HUDEP-2 (cell line): ENCODE results near the gene DRGX.

Experiments
- DNase-seq, 76 experiments: peaks; one replicate each; lab custom pipeline; 2025; ENCODE audit not compliant: unreplicated experiment in 76 of 76; lab: John Stamatoyannopoulos, UW

Gene DRGX

GRCh38 chr10:49384268-49384953, 11.5 kb downstream of the DRGX start:
- no peak for DNase-seq

GRCh38 chr10:49383853-49384252, 12.0 kb downstream of the DRGX start:
- DNase-seq, result no peak

GRCh38 chr10:49382826-49383225, 13.1 kb downstream of the DRGX start:
- no peak for DNase-seq

GRCh38 chr10:49382226-49382625, 13.7 kb downstream of the DRGX start:
- no peak for DNase-seq

GRCh38 chr10:49381111-49381900, 14.6 kb downstream of the DRGX start:
- DNase-seq, result no peak

- DNase-seq, result peak in 2 of 76 experiments; percentile 10 to 19
These were observed 16.1 kb downstream of the DRGX start for GRCh38 chr10:49379596-49380410.

GRCh38 chr10:49377256-49377655, 18.6 kb downstream of the DRGX start:
- DNase-seq, result no peak

GRCh38 chr10:49375611-49376010, 20.3 kb downstream of the DRGX start:
- no peak for DNase-seq

GRCh38 chr10:49374740-49375139, 21.1 kb downstream of the DRGX start:
- DNase-seq, result no peak

- DNase-seq, result no peak
These were observed 22.5 kb downstream of the DRGX start for GRCh38 chr10:49373361-49373760.

GRCh38 chr10:49371967-49372366, 23.9 kb downstream of the DRGX start:
- peak in 1 of 76 experiments; percentile 1 for DNase-seq

- no peak for DNase-seq
These were observed 25.4 kb downstream of the DRGX start for GRCh38 chr10:49370326-49371100.

- DNase-seq, result no peak
These were observed 26.4 kb downstream of the DRGX start for GRCh38 chr10:49369216-49370162.

GRCh38 chr10:49368256-49368655, 27.6 kb downstream of the DRGX start:
- DNase-seq, result no peak

- DNase-seq, result no peak
These were observed 28.3 kb downstream of the DRGX start for GRCh38 chr10:49367600-49367999.

GRCh38 chr10:49366460-49366859, 29.4 kb downstream of the DRGX start:
- no peak for DNase-seq

GRCh38 chr10:49365675-49366415, 30.0 kb downstream of the DRGX start:
- no peak for DNase-seq

GRCh38 chr10:49365275-49365674, 30.6 kb downstream of the DRGX start:
- no peak for DNase-seq

- DNase-seq, result no peak
These were observed 31.1 kb downstream of the DRGX start for GRCh38 chr10:49364747-49365146.
